Measurements from ENCODE around the gene ZBTB2.

Gene ZBTB2

GRCh38 chr6:151374036-151374683 is 17.2 kb downstream of the ZBTB2 start:
- no peak overlapping the region for H3K27ac ChIP-seq
- no peak overlapping the region for H3K4me2 ChIP-seq (ENCODE audit: low read length)
- H3K9me3 ChIP-seq (ENCODE audit: control insufficient read depth, low read length), result no peaks in the 10 kb centered on the region
- no peaks in the 10 kb centered on the region for H3K27me3 ChIP-seq (ENCODE audit: control insufficient read depth, insufficient read depth, low read length)
- no peak overlapping the region for H2AFZ ChIP-seq
- peaks cover 7% of the 10 kb centered on the region for H3K79me2 ChIP-seq
- H3K4me1 ChIP-seq, result no peaks in the 10 kb centered on the region
- no peaks in the 10 kb centered on the region for H3K36me3 ChIP-seq (ENCODE audit: control insufficient read depth, insufficient read depth, low read length)
- H3K9ac ChIP-seq, result no peak overlapping the region
- TF ChIP-seq, protein P1, sequence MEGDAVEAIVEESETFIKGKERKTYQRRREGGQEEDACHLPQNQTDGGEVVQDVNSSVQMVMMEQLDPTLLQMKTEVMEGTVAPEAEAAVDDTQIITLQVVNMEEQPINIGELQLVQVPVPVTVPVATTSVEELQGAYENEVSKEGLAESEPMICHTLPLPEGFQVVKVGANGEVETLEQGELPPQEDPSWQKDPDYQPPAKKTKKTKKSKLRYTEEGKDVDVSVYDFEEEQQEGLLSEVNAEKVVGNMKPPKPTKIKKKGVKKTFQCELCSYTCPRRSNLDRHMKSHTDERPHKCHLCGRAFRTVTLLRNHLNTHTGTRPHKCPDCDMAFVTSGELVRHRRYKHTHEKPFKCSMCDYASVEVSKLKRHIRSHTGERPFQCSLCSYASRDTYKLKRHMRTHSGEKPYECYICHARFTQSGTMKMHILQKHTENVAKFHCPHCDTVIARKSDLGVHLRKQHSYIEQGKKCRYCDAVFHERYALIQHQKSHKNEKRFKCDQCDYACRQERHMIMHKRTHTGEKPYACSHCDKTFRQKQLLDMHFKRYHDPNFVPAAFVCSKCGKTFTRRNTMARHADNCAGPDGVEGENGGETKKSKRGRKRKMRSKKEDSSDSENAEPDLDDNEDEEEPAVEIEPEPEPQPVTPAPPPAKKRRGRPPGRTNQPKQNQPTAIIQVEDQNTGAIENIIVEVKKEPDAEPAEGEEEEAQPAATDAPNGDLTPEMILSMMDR (IDR thresholded peaks at IDR 0.05), result no peak
- H3K4me3 ChIP-seq (ENCODE audit: low read depth, low read length), result no peak overlapping the region

DNA sequence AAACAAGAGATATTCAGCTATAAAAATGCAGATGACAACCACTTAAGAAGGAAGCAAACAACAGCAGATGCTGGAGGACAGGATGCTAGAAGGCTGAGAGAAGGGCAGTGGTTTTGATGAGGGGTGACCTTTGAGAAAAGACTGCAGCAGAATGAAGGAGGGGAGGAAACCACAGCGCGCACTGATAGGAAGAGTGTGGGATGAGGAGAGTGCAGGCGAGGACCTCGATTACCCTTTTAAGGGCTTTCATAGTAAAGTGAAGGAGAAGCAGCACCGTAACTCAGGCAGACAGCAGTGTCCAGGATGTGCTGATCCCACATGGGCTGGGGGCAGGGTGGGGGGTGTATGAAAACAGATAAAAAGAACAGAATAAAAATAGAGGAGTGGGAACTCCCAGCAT is 19.2 kb downstream of the ZBTB2 start:
- Histone ChIP-seq H3K4me3 (ENCODE audit: low read depth, low read length) (no peak overlapping the region), H3K9ac (no peak overlapping the region), H3K4me2 (ENCODE audit: low read length) (no peak overlapping the region), H2AFZ (no peak overlapping the region), H3K36me3 (ENCODE audit: control insufficient read depth, insufficient read depth, low read length) (no peaks in the 10 kb centered on the region), H3K27ac (no peak overlapping the region), H3K79me2 (peaks cover 7% of the 10 kb centered on the region), H3K27me3 (ENCODE audit: control insufficient read depth, insufficient read depth, low read length) (no peaks in the 10 kb centered on the region), H3K9me3 (ENCODE audit: control insufficient read depth, low read length) (no peaks in the 10 kb centered on the region), H3K4me1 (no peaks in the 10 kb centered on the region)
- TF ChIP-seq, protein P1 (IDR thresholded peaks at IDR 0.05), result no peak

DNA sequence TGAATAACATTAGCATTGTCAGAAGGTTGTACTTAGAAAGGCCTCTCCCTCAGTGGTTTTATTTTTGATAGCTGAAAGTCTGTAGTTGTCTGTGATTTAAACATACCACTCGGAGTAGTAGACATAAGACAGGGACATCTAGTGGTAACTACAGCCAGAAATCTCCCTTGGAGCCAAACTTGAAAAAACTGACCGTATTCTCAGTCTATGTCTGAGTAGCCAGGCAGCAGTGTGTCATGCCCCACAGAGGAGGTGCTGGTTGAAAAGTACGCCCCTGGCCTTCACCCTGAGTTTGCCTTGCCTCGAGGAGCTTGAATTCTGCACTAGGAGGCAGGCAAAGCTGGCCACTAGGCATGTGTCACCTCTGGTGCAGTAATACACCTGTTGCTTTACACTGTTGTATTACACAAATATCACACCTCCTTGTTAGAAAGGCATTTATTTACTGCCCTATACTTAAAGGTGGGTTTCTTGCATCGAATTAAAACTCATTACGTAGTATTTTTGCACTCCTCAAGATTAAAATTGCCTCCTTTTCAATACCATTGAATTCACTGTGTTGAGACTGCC is 20.8 kb downstream of the ZBTB2 start:
- TF ChIP-seq, protein P1 (IDR thresholded peaks at IDR 0.05), result no peak
- Histone ChIP-seq H3K27ac (no peak overlapping the region), H3K36me3 (ENCODE audit: control insufficient read depth, insufficient read depth, low read length) (no peaks in the 10 kb centered on the region), H3K79me2 (peaks cover 2% of the 10 kb centered on the region), H3K9me3 (ENCODE audit: control insufficient read depth, low read length) (no peaks in the 10 kb centered on the region), H2AFZ (no peak overlapping the region), H3K4me3 (ENCODE audit: low read depth, low read length) (no peak overlapping the region), H3K27me3 (ENCODE audit: control insufficient read depth, insufficient read depth, low read length) (no peaks in the 10 kb centered on the region), H3K4me1 (no peaks in the 10 kb centered on the region), H3K9ac (no peak overlapping the region), H3K4me2 (ENCODE audit: low read length) (no peak overlapping the region)

DNA sequence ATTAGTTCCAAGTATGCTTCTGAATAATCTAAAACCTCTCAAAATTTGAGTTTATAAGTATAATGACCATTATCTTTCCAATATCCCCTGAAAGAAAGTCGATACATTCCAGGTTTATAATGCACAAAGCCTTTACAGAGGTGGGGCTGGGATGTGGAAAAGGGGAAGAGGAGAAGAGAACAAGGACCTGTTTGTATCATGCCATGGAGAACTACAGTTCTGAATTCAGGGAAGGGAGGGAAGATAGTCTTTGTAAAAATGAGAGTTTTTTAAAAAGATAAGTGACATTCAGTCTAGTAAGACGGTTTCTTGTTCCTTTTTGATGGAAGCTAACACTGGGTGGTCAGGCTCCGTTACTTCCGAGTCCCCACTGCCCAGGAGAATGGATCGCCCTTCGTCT is 26.1 kb downstream of the ZBTB2 start:
- H3K36me3 ChIP-seq (ENCODE audit: control insufficient read depth, insufficient read depth, low read length), result no peaks in the 10 kb centered on the region

More for the DNA sequence above, 26.1 kb downstream of the ZBTB2 start:
- Histone ChIP-seq H3K79me2 (no peaks in the 10 kb centered on the region), H3K9me3 (ENCODE audit: control insufficient read depth, low read length) (no peaks in the 10 kb centered on the region), H2AFZ (no peak overlapping the region), H3K27me3 (ENCODE audit: control insufficient read depth, insufficient read depth, low read length) (no peaks in the 10 kb centered on the region), H3K4me3 (ENCODE audit: low read depth, low read length) (no peak overlapping the region), H3K27ac (no peak overlapping the region), H3K4me2 (ENCODE audit: low read length) (no peak overlapping the region), H3K9ac (no peak overlapping the region), H3K4me1 (no peaks in the 10 kb centered on the region)
- TF ChIP-seq, protein P1 (IDR thresholded peaks at IDR 0.05), result no peak

Measured in parathyroid adenoma (tissue), 2 donors.